Right renal cortex interstitium (tissue), 3 donors: ENCODE results near the gene AUTS2. TPM values are rescaled to one million over a fixed set of nuclear protein-coding genes. Genes with fewer than 3 reads are reported as not detected.

Source experiments
- DNase-seq, 3 donors: peaks; one replicate each; pipeline ENCODE4 v3.0.0-alpha.2; 2013; ENCODE audit warnings: low read depth in 3 of 3, low spot score in 2 of 3
- polyA plus RNA-seq, 3 donors: library from polyadenylated mRNA; unstranded; fragments of 120-200 nt; gene quantifications; one replicate each; pipeline ENCODE4 v1.2.1, GENCODE V29; 2013; ENCODE audit not compliant: insufficient read length in 3 of 3

Gene AUTS2
- polyA plus RNA-seq, 3 donors, result 51.6 to 66.2 (median 55.2) TPM

DNA sequence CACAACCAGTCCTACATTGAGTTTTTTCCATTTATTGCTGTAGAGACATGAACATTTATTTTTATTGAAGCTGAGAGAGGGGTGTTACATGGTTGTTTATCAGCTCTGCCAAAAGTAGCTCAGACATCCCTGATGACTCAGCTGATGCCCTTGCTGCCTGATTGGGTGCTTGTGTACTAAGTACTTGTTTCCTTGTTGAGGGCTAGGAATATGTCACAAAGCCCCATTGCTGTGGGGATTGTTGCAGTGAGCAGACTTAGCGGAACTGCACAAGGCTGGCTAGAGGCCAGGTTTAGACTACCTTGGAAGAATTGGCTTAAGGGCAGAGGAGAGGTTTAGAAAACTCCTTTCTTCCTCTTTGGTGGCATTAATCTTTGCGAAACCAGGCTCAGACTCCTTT lies 110.6 kb downstream of the AUTS2 start:
- no peak for DNase-seq

DNA sequence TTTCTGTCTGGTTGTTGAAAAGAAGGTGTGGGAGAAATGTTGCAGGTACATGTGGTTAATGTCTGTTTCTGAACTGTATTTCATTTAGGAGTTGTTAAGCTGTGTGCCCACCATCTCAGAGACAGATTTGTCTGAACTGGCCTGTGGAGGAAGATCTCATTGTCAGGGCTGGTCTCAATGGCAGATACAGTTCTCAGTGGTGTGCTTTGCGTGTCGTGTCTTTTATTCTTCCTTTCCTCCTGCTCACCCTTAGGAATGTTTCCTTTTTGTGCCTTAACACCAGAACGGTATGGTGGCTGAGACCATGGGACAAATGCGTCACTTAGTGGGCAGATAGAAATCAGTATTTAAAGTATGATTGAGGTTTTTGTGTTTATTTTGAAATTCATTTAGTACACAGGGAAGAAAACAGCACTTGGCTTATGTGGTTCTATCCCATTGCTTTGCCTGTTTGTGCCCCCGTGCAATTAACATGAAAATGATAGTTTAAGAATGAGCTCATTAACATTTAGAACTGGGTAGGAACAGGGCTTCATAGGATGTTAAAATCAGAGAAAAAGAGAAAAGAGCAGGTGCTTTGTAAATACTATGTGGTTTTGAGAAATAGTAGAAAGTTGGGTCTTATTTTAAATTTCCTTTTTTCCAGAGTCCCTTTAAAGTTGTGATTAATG lies 112.6 kb downstream of the AUTS2 start:
- no peak for DNase-seq

DNA sequence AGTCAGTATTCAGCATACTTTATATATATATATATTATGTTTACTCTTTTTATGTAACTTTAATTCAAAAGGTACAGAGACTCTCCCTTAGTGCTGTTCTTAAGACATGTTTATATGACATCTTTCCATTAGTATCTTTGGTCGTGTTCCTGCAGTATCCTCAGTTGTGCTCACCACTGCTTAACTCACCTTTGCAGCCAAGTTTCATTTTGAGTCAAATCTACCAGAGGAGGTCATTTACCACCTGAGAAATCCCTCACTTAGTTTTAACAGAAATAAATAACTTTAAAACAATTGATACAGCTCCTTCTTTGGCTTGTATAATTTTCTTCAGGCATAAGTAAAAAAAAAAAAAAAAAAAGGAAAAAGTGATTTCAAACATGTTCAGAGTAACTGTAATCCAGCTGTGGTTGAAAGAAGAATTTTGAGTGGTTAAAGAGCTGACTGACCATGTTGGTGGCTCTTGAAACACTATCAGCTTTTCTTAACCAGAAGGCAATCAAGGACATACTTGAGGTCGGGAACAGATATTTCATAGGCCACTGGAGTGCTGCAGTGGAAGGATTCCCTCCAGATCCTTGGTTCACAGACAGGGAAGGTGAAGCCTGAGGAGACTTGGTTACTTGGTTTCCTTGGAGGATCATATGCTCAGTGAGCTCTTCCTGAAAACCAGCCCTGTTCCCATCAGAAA lies 116.8 kb downstream of the AUTS2 start:
- no peak for DNase-seq

DNA sequence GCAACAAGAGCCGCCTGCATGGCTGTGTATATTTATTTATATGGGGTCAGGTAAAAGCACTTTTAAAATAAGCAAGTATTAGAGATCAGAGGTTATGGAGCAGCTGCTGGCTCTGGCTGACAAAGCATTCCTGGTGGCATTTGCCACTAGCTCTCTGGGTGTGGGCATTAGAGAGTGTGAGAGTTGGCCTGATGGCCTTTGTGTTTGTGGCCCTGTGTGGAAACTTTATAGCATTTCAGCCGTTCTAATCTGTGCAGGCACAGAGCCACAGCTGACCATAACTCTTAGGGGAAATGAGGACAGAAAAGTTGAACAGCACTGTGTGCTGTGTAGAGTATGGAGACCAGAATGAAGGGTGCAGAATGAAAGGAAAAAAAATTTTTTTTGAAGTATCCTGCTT lies 118.9 kb downstream of the AUTS2 start:
- DNase-seq, result no peak

DNA sequence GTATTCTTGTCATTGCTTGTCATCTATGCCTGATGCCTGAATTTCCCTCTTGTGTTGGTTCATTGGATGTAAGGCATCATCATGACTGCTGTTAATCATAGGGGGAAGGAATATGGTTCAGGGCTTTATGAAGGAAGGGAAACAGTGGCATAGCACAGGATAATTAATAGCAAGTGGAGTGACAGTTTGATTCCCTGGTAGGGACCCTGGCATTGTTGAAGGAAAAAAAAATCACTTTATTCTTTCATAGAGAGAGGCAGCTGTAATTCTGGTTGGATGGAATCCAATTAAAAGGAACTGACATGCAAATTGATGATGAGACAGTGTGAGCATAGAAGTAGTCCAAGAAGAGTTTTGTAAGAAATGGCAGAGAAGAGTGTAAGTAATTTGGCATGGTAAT lies 121.4 kb downstream of the AUTS2 start:
- no peak for DNase-seq

DNA sequence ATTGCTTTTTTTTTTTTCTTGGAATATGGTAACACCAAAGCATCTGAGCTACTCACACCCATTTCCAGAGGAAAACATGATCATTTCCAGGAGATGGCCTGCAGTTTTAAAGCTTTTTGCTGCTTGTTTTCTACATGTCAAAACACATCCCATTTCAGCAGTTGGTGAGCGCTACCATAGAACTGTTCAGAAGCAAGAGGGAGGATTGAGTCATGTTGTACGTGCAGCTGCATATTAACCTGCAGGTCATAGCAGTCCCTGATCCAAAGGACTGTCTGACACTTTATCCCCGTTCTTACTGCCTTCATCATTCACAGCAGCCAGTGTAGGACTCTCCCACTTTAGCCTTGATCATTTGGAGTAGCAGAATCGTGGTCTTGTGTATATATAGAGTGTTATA lies 124.6 kb downstream of the AUTS2 start:
- no peak for DNase-seq

DNA sequence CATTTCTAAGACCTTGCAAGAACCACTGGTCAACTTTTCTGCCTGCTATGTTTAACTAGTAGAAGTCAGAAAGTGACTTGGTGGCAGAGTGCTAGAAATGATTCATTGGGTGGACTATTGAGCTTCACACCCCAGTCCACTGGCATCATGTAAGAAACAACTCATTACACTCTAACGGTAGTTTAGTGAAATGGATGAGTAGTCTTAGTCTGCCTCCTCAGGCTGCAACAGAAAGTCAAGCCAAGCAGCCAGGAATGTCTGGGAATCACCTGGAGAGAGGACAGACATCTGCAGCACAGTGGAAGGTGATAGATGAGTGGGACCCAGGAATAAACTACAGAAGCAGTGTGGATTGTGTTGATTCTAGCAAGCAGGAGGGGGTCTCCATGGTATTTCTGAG lies 125.4 kb downstream of the AUTS2 start:
- no peak for DNase-seq

DNA sequence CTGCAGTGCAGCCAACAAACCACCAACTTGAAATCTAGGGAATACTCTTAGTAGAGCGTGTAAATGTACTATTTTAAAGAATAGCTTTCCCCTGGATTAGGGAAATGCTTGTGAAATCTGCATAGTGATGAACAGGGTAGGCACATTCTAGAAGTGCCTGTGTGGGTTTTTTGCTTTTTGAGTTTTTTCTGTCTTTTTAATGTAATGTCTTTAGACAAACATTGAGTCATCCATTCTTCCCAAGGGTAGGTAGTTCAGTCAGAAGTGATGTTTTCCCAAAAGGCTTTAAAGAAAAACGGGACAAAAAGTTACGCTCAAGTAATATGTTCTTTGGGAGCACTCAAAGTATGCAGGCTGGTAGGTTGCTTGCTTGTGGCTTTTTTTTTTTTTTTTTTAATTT lies 130.0 kb downstream of the AUTS2 start:
- no peak for DNase-seq

DNA sequence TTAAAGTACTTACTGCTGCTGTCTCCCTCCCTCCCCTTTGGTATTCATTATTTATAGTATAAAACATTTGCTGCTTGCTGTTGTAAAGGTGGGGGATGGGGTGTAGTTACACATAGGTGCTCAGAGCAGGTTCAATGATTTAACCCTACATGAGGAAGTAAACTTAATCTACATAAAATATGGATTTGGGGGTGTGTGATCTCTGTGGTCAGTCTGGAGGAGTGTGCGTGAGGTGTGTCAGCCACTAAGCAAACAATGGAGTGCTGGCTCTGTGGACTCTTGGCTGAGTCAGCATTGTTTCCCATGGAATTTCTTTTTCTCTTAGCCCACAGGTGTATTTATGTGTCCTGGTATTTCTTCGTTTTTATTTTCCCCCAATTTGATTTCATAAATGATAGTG lies 133.9 kb downstream of the AUTS2 start:
- no peak for DNase-seq

DNA sequence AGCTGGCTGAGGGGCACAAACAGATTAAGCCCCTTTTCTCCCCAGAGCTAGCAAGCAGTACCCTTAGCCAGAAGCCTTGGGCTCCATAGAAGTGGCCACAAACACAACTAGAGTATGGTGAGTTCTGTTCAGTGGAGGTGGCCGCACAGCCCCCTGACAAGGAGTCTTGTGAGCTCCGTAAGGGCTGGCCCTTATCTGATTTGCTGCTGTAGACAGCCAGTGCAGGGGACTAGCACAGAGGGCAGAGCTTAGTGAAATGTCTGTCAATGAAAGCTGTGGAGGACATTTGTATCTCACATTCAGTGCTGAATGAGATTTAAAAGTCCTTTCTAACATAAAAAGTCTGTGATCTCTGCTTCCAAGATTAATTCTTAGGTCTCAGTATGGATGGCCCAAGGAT lies 137.3 kb downstream of the AUTS2 start:
- no peak for DNase-seq

DNA sequence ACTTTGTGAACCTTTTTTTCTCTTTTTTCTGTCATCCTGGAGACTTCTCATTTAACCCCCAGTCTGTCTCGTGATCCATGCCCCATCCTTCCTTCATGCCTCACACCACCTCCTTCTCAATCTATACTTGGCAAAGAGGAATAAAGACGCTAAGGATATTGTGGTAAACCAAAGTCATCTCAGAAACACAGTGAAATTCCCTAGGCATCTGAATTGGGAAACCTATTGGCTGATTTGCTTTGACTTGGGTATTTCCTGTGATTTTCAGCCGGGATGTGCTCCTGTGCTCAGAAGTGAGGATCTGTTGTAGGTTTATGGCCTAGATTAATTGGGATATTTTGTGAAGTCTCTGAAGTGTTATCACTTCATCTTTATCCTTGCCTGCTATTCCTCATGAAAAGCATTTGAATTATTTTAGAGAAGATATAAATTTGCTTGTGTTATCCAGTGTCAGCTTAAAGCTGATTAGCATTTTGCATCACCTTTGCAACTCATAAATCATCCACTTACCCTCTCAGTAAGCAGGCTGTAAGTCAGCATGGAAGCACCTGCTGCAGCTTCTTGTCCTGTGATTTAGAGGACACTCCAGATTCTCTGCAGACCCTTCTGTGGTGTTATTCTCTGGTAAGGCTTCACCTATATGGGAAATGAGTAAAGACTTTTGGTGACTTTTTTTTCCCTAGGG lies 138.0 kb downstream of the AUTS2 start:
- no peak for DNase-seq

DNA sequence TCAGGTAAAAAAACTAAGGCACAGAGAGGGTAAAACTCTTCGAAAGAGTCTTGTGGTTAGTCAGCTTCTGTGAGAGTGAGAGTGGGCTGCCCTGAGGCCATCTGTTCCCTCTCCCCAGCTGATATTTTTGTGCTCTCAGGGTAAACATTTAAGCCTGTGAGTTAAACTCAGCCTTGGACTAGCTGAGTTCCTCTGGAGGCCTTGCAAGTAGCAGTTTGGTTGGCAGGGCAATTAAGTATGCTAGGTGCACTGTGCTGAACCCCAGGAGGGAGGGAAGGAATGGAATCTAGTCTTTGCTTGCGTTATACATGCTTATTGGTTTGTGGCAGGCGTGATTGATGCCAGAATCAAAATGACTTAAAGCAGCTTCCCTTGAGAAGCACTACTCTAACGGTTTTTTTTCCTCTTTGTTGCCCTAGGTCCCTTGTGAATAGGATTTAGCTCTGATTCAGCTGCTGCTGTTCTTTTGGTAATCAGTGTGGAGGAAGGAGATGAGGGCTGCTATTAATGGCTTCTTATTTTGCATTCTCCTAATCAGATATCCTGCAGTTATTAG lies 140.2 kb downstream of the AUTS2 start:
- DNase-seq, result no peak

DNA sequence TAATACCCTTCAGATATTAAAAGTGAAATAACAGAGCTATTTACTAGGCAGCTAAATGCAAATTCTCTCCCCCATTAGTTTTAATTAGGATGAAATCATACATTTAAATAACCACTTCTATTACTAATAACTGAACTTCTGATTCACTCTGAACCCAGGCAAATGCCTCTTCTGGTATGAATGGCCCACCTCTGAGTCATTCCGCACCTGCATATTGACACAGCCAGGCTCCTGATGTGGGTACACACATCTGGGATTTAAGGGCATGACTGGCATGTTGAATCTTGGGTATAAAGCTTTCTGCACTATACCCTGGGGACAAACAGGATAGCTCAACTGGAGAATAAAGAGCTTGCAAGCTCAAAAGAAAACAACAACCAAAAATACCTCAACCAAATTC lies 140.9 kb downstream of the AUTS2 start:
- no peak for DNase-seq

DNA sequence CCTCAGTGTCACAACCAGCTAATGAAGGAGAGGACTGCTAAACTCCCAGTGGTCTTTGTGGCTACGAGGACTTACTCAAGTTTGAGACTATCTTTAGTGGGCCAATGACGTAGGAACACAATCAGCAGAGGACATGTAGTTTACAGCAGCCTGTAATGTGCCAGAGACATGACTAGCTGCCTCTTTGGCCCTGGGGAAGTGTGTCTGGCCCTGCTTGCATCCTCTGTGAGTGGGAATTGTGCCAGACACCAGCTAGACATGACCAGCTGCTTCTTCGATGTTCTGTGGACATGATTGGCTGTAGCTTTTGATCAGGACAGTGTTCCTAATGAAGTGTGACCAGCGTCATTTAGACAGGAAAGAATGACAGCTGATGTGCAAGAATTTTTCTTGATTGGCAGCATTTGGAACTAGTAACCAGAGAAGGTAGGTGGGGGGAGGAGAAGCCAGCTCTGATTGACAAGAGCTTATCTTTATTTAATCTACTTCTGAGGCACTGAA lies 141.7 kb downstream of the AUTS2 start:
- no peak for DNase-seq

DNA sequence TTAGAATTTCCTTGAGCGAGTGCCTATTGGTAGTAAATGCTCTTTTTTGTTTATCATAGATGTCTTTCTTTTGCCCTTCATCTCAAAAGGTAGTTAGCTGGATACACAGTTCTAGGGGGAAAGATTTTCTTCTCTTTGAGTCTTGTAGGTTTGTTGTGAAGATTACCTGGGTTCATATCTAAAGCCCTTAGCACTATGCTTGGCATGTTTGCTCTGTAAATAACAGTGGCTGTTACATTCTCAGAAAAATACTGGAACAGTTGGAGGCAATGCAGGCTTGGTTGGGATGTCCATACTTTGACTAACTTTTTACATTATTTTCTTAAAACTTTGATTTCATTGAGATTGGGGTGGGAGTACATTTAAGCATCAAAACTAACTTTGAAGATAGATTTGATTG lies 144.0 kb downstream of the AUTS2 start:
- no peak for DNase-seq

DNA sequence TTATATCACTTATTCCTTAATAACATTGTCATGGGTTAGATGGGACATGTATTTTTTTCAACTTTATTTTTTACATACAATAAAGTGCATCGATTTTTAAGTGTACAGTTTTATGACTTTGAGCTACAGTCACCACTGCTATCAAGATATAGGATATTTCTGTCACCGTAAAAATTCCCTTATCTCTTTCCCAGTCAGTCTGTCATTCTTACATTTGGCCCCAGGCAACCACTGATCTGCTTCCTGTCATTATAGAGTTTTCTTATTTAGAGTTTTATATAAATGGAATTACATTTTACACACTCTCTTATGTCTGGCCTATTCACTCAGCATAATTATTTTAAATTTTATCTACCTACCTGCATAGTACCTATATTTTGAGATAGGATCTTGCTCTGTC lies 145.2 kb downstream of the AUTS2 start:
- DNase-seq, result no peak

DNA sequence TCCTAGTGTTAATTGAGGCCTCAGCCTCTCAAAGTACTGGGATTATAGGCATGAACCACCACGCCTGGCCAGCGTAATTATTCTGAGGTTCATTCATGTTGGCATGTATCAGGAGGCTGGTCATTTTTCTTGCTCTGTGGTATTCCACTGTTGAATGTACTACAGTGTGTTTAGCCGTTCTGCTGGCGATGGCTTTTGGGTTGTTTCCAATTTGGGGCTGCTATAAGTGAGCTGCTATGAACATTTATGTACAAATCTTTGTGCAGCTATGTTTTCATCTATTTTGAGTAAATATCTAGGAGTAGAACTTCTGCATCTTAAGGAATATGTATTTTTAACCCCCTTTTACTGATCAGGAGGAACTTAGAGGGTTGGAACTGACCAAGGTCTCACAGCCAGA lies 145.8 kb downstream of the AUTS2 start:
- DNase-seq, result no peak

DNA sequence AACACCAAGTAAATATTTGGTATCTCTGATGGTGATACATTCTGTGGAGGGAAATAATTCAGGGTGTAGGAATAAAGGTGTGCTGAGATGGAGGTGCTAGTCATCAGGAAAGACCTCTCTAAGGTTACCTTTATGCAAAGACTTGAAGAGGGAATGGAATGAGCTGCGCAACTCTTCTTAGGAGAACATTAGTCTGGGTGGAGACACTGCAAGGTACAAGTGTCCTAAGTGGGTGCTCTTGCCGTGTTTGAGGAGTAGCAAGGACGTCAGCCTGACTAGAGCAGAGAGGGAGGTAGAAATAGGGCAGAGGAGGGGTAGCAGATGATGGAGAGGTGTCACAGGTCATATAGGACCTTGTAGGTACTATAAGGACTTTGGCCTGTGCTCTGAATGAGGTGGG lies 148.1 kb downstream of the AUTS2 start:
- no peak for DNase-seq

DNA sequence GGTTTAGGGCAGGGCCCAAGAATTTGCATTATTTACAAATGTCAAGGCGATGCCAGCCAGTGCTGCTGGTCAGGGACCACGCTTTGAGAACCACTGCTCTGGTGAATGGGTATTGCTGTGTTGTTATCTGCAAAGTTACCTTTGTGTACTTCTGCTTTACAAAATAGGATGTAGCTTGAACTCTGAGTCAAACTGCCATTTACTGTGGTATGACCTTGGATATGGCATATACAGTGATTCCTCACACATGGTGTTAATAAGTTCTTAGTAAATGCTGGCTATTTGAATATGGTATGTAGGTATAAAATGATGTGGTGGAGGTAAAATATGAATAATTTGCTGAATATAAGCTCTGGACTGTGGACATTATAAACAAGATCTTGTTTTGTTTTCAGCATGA lies 148.9 kb downstream of the AUTS2 start:
- DNase-seq, result no peak

DNA sequence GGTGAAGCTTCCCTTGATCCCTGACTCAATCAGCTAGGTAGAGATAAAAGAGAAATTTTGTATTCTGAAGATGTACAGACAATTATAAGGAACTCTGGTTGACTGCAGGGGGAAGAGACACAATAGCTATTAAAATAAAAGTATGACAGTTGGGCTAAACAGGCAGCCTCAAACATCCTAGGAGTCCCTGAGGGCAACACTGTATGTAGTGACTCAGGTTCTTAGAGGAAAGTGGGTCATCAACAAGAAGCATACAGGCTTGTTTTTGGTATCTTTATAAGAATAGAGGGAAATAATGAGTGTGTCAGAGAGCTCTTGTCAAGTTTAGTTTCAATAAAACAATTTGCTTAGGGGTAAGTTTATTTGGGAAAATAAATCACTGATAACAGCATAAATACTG lies 150.3 kb downstream of the AUTS2 start:
- DNase-seq, result no peak

DNA sequence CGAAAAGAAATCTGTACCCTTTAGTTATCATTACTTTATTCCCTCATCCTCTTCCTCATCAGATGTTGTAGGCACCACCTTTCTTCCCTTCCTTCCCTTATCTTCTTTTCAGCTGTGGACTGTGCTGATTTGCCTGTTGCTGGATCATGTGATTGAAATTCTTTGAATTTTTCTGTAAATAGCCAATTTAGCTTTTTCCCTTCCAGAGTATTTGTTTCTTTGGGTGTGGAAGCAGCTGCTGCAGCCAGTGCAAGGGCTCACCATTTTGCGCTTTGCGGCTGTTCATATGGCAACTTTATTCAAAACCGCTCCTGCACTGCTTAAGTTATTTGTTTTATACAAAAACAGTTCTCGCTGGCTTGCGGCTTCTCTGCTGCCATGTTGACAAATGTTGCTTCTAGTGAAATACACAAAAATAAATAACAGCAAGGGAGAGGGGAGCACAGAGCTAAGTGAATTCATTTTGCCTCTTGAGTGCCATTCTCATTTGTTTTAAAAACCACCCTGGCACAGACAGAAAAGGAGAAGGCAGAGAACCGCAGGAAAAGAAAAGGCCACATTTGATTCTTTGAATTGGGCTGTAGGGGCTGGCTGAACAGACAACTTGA lies 151.2 kb downstream of the AUTS2 start:
- no peak for DNase-seq
